GM21423 (cell line): ENCODE results near the gene CAMTA1.
"Not testable (repeated sequence)": the region's sequence is repeated elsewhere in the genome, so short reads cannot be mapped to it uniquely, and the experiment has no call there.

ENCODE experiments used
- ATAC-seq: cut with Tn5 transposase; IDR thresholded peaks from one replicate; pipeline ENCODE4 v1.9.1; 2021; ENCODE audit warnings: mild to moderate bottlenecking, moderate library complexity; ENCODE audit not compliant: unreplicated experiment

The CAMTA1 gene

GRCh38 chr1:7705048-7705907 is 920.0 kb downstream of the CAMTA1 start:
- no peak for ATAC-seq

- no peak for ATAC-seq
Observed at GRCh38 chr1:7705908-7706216, 920.6 kb downstream of the CAMTA1 start.

DNA sequence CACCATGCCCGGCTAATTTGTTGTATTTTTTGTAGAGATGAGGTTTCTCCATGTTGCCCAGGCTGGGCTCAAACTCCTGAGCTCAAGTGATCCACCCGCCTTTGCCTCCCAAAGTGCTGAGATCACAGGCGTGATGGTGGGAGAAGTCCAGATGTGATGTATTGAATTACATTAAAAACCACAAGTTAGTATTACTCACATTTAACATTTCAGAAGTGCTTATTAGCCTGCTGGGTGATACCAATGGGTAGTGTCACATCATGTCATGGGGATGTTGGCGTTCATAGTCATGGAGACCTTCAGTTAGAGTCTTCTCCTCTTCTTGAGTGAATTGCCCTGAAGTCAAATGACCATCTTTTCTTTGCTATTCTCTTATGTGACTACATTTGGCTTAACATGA is 922.3 kb downstream of the CAMTA1 start:
- no peak for ATAC-seq

DNA sequence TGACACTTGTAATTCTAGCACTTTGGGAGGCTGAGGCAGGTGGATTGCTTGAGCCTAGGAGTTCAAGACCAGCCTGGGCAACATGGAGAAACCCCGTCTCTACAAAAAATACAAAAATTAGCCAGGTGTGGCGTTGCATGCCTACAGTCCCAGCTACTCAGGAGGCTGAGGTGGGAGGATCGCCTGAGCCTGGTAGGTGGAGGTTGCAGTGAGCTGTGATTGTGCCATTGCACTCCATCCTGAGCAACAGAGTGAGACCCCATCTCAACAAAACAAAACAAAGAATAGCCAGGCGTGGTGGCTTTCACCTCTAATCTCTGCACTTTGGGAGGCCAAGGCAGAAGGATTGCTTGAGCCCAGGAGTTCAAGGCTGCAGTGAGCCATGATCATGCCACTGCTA is 922.8 kb downstream of the CAMTA1 start:
- ATAC-seq: not testable (repeated sequence)

DNA sequence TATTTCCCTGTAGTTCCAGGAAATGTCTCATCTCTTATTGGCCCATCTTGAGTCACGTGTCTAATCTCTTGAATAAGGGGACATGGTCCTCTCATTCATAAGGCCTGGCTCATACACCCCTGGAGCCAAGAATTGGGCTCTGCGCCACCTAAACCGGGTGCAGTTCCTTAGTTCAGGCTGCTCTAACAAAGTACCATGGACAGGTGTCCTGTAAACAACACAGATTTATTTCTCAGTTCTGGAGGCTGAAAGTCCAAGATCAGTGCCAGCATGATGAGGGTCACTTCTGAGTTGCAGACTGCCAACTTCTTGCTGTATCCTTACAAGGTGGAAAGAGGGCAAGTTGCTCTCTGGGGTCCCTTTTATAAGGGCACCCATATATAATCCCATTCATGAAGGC is 925.6 kb downstream of the CAMTA1 start:
- ATAC-seq: no peak

DNA sequence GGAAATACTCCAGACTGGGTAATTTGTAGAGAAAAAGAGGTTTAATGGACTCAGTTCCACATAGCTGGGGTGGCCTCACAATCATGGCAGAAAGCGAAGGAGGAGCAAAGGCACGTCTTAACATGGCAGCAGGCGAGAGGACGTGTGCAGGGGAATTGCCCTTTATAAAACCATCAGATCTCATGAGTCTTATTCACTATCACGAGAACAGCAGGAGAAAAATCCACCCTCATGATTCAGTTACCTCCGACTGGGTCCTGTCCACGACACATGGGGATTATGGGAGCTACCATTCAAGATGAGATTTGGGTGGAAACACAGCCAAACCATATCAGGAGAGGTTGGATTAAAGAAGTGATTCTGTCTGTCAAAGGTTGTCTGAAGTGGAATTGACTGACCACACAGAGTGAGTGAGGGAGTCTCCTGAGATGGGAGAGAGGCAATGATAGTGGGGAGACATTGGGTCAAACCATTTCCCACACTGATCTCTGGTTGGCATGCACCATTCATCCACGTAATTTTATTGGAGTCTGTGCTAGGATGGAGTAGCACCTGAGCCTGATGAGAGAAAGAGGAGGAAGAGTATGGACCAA is 927.6 kb downstream of the CAMTA1 start:
- no peak for ATAC-seq

GRCh38 chr1:7716506-7716905 is 931.3 kb downstream of the CAMTA1 start:
- ATAC-seq: no peak

DNA sequence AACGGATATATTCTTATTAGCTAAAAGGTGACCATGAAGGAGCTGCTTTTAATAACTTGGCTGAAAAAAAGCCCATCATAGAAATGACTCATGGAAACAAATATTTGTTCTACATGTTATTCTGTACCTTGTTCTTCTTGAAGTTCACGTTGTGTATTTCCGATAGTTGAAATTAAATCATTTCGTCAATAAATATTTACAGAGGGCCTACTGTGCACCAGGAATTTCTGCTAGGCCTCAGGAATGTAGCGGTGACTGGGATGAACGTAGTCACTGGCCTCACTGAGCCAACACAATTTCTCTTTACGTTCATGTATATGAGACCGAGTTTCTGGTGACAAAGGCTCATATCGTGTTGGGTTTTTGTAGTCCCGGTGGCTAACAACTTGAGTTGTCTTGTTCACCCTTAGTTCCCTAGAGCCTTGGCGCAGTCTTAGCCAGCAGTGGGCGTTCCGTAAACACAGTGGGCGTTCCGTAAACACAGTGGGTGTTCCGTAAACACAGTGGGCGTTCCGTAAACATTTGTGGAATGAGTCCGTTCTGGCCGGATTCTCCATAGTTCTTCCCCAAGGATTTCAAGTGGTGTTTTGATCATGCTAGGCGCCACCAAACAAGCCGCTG is 932.6 kb downstream of the CAMTA1 start:
- no peak for ATAC-seq

GRCh38 chr1:7719468-7720094 is 934.3 kb downstream of the CAMTA1 start:
- no peak for ATAC-seq

GRCh38 chr1:7721940-7722669 is 936.9 kb downstream of the CAMTA1 start:
- no peak for ATAC-seq

- no peak for ATAC-seq
Observed at GRCh38 chr1:7722670-7723012, 937.4 kb downstream of the CAMTA1 start.

DNA sequence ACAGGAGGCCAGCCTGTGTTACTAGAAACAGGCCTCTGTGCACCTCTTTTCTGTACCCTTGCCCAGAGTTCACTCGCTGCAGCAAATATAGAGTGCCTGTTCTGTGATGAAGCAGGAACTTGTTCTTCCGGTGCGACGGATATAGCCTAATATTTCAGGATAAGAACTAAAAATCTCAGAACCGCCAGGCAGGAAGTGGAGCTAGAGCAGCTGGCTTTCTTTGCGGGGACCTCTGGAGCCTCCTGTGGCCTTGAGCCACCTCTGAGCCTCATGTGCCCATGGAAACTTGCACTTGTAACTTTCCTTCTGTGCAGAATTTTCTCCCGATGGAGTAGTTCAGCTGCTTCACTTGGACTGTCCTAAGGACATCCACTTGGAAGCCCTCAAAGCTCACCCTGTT is 941.4 kb downstream of the CAMTA1 start:
- ATAC-seq: no peak

DNA sequence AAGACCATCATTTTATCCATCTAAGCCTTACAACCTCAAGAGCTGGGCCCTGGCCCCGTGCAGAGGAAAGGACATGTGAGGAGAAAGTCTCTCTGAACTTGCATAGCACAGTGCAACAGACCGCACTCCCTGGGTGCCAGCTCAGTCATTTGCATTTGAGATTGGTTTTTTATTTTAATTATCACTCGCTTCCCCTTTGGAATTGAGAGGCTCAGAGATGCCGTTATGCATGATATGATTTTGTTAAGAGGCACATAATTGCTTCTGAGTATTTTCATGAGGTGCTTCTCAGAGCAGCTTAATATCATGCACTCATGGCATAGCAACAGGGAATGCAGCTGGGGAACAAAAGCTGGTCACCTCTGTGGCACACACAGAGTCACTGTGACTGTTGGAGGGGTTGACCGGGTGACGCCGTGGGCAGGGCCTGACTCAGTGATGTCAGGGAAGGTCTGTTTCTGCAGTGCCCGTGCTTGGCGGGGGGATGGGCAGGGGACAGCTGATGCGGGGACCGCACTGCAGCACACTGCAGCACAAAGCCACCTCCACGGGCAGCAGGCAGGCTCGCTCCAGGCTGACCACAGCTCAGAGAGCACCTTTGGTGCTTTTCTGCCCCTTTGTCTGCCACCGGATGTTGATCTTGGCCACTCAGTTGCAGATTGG is 942.7 kb downstream of the CAMTA1 start:
- no peak for ATAC-seq

DNA sequence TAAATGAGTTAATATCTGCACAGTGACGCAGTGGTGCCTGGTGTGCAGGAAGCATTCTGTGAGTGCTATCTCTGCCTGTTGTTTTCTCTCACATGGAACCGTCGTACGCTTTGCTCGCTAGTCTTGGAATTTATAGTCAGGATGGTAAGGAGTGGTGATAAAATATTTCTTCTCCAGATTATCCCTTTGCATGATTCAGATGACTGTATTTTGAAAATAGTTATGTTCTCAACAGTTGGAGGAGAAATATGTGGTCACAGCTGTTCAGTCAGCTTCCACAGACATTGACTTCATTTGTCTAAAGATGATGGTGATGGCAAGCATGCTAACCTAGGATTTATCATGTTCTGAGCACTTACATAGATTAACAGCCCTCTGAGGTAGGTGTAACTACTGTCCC is 944.5 kb downstream of the CAMTA1 start:
- ATAC-seq: no peak

DNA sequence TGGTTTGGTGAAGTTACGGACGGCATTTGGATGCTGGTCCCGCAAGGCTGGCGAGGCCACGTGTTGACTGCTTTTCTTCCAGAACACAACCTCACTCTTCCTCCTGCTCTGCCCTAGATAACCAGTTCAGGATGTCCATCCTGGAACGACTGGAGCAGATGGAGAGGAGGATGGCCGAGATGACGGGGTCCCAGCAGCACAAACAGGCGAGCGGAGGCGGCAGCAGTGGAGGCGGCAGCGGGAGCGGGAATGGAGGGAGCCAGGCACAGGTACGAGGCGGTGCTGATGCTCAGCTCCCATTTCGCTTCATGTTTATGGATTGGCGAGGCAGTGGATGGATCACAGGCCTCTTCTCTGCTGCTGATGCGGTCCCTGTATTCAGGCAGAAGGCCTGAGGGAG is 947.1 kb downstream of the CAMTA1 start:
- ATAC-seq: no peak

GRCh38 chr1:7733276-7733675 is 948.0 kb downstream of the CAMTA1 start:
- ATAC-seq: no peak

DNA sequence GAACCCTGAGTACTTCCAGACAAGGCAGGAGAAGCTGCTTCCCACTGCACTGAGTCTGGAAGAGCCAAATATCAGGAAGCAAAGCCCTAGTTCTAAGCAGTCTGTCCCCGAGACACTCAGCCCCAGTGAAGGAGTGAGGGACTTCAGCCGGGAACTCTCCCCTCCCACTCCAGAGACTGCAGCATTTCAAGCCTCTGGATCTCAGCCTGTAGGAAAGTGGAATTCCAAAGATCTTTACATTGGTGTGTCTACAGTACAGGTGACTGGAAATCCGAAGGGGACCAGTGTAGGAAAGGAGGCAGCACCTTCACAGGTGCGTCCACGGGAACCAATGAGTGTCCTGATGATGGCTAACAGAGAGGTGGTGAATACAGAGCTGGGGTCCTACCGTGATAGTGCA is 952.8 kb downstream of the CAMTA1 start:
- ATAC-seq: no peak

GRCh38 chr1:7743346-7743745 is 958.1 kb downstream of the CAMTA1 start:
- no peak for ATAC-seq

- ATAC-seq: no peak
Observed at GRCh38 chr1:7744882-7745281, 959.6 kb downstream of the CAMTA1 start.

DNA sequence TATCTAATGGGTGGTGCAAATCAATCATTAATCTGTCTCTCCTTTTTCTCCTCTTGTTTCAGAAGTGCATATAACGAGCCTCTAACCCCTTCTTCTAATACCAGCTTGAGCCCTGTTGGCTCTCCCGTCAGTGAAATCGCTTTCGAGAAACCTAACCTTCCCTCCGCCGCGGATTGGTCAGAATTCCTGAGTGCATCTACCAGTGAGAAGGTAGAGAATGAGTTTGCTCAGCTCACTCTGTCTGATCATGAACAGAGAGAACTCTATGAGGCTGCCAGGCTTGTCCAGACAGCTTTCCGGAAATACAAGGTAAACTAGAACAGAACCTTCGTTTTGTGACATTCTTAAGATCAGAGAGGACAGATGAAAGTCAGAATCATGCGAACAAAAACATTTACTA is 960.5 kb downstream of the CAMTA1 start:
- ATAC-seq: no peak

DNA sequence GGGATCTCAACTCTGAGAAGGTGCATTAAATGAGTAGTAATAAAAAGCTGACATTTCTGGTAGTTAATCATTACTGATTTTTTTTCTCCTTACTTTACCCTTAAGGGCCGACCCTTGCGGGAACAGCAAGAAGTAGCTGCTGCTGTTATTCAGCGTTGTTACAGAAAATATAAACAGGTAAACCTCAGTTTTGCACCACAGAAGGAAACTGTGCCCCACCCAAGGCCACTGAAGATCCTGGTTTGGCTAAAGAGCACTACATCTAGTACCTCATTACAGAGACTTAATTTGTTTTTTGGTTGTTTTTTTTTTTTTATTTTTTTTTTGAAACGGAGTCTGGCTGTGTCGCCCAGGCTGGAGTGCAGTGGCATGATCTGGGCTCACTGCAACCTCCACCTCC is 962.4 kb downstream of the CAMTA1 start:
- ATAC-seq: no peak
